ENCODE measurements around the gene KRTAP10-10.

DNA sequence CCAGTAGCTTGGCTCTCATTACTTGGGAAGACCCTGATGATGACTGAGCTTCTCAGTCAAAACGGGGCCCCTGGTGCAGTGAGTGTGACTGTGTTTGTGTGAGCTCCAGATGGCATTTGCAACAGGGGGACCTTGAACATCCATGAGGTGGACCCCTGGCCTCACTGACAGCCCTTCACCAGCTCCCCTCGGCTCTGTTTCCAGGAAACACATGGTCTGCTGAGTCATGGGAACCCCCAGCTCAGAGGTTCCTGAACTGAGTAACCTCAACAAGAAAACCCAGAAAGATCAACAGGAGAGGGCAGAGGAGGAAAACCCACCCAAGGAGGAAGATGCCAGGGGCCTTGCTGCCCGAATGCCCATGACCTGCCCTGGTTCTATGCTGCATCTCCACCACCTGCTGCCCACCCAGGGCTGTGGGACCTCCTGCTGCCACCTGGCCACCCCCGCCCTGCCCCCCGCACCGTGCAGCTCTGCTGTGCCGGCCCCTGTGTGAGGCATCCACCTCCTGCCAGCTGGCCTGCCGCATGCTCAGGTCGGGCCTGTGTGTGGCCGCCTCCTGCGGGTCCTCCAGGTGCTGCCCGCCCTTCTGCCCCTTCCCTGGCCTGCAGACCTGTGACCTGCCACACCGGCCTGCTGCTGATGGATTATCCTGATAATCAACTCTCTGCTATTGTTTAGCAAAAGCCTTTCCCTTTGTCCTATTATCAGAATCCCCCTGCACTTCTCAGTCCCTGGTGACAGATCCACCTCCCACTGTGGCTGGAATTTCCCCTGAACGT lies 49.0 kb downstream of the KRTAP10-10 start:
- no peak for TF ChIP-seq SUZ12 (IDR thresholded peaks at IDR 0.05; ENCODE audit: extremely low read depth, insufficient read depth, insufficient read length)
- TF ChIP-seq YY1 (IDR thresholded peaks at IDR 0.05; ENCODE audit: insufficient read depth, insufficient read length), result no peak
- TF ChIP-seq ZNF274 (IDR thresholded peaks at IDR 0.05; ENCODE audit: low read depth, low read length), result no peak

Measured in NT2/D1 (cell line).